Measurements from ENCODE around the gene KIN.
A peak's percentile ranks its signal among the peaks of the same experiment; 100 is the strongest.

The KIN gene

GRCh38 chr10:7766241-7766640 lies 21.6 kb downstream of the KIN start:
- TF ChIP-seq POLR2A (IDR thresholded peaks at IDR 0.05; ENCODE audit: extremely low read depth, insufficient read length) (no peak), MYC (IDR thresholded peaks at IDR 0.05; ENCODE audit: low read depth, low read length) (no peak), MAX (IDR thresholded peaks at IDR 0.05; ENCODE audit: low read depth, low read length) (no peak), CTCF (IDR thresholded peaks at IDR 0.05; ENCODE audit: low read depth, low read length) (no peak)
- H3K4me3 ChIP-seq (ENCODE audit: low read depth, low read length) = no peak overlapping the region
- DNase-seq (ENCODE audit: low read depth) = no peak

GRCh38 chr10:7763929-7764328 lies 23.9 kb downstream of the KIN start:
- DNase-seq (ENCODE audit: low read depth) = no peak
- no peak overlapping the region for H3K4me3 ChIP-seq (ENCODE audit: low read depth, low read length)
- TF ChIP-seq MAX (IDR thresholded peaks at IDR 0.05; ENCODE audit: low read depth, low read length) (no peak), CTCF (IDR thresholded peaks at IDR 0.05; ENCODE audit: low read depth, low read length) (no peak), MYC (IDR thresholded peaks at IDR 0.05; ENCODE audit: low read depth, low read length) (no peak), POLR2A (IDR thresholded peaks at IDR 0.05; ENCODE audit: extremely low read depth, insufficient read length) (no peak)

GRCh38 chr10:7756360-7756992 lies 31.3 kb downstream of the KIN start:
- TF ChIP-seq CTCF (IDR thresholded peaks at IDR 0.05; ENCODE audit: low read depth, low read length) = peak; percentile 58
- no peak for TF ChIP-seq MAX (IDR thresholded peaks at IDR 0.05; ENCODE audit: low read depth, low read length)
- H3K4me3 ChIP-seq (ENCODE audit: low read depth, low read length) = no peak overlapping the region
- DNase-seq (ENCODE audit: low read depth) = peak; percentile 39

- H3K4me3 ChIP-seq (ENCODE audit: low read depth, low read length) = no peak overlapping the region
- DNase-seq (ENCODE audit: low read depth) = no peak
- TF ChIP-seq MYC (IDR thresholded peaks at IDR 0.05; ENCODE audit: low read depth, low read length) = no peak
- no peak for TF ChIP-seq POLR2A (IDR thresholded peaks at IDR 0.05; ENCODE audit: extremely low read depth, insufficient read length)
- TF ChIP-seq MAX (IDR thresholded peaks at IDR 0.05; ENCODE audit: low read depth, low read length) = no peak
- no peak for TF ChIP-seq CTCF (IDR thresholded peaks at IDR 0.05; ENCODE audit: low read depth, low read length)
Observed at GRCh38 chr10:7755103-7755502, 32.7 kb downstream of the KIN start.

GRCh38 chr10:7752251-7752650 lies 35.5 kb downstream of the KIN start:
- TF ChIP-seq MAX (IDR thresholded peaks at IDR 0.05; ENCODE audit: low read depth, low read length) (no peak), MYC (IDR thresholded peaks at IDR 0.05; ENCODE audit: low read depth, low read length) (no peak), CTCF (IDR thresholded peaks at IDR 0.05; ENCODE audit: low read depth, low read length) (no peak), POLR2A (IDR thresholded peaks at IDR 0.05; ENCODE audit: extremely low read depth, insufficient read length) (no peak)
- no peak overlapping the region for H3K4me3 ChIP-seq (ENCODE audit: low read depth, low read length)

More at GRCh38 chr10:7752251-7752650, 35.5 kb downstream of the KIN start:
- DNase-seq (ENCODE audit: low read depth) = no peak

Data from NB4 (cell line).